RWPE1 (cell line): Measurements from ENCODE around the gene KCTD15.

Source experiments
- CTCF ChIA-PET: fragments of 350-600 bp; sonication (Branson Sonifier 250); formaldehyde crosslinking; extraction: SDS; loops from one replicate; lab custom pipeline; 2021; lab: Yijun Ruan, JAX
- POLR2A ChIA-PET: fragments of 400-600 bp; formaldehyde crosslinking; extraction: SDS; loops from one replicate; lab custom pipeline; 2020; ENCODE audit warnings: antibody characterized with exemption; ENCODE audit not compliant: low non-redundant PET; lab: Yijun Ruan, JAX
- DNase-seq: peaks from one replicate; pipeline ENCODE4 v3.0.0; 2012; ENCODE audit warnings: low spot score
- H3K27ac ChIP-seq: fragments of 450-650 bp; 2 replicates; pipeline ENCODE4 v1.5.1; 2017
- CTCF ChIP-seq: fragments of 450-650 bp; conservative IDR thresholded peaks from 2 replicates; pipeline ENCODE4 v1.5.1; 2017; ENCODE audit warnings: low read depth, mild to moderate bottlenecking

Gene KCTD15

GRCh38 chr19:33861950-33862349, 65.3 kb downstream of the KCTD15 start:
- no peak for DNase-seq
- CTCF ChIA-PET = no interaction called here
- no peak overlapping the region for H3K27ac ChIP-seq
- no peak for TF ChIP-seq CTCF
- POLR2A ChIA-PET = no interaction called here

DNA sequence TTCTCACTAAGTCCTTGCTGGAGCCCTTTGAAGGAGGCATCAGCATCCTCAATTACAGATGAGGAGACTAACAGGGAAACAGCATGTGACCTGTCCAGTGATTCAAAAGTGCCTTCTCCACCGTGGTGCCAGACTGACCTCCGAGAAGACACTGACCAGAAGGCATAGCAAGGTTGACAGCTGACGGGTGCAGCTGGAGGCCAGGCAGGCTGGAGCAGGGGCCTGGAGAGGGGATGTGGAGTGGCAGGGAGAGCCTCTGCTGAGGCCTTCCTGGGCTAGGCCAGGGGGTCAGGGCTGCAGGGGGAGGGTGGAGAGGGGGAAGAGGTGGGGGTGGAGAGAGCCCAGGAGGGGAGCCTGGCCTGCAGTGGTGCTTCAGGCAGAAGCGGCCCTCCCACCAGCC, 66.3 kb downstream of the KCTD15 start:
- ChIA-PET CTCF (interaction anchor here (0.6 kb wide), 1 partner anchor 743 kb away, joined by 3 read pairs; no protein-coding TSS in a partner anchor), POLR2A (no interaction called here)
- H3K27ac ChIP-seq = no peak overlapping the region
- TF ChIP-seq CTCF = no peak
- DNase-seq = no peak

DNA sequence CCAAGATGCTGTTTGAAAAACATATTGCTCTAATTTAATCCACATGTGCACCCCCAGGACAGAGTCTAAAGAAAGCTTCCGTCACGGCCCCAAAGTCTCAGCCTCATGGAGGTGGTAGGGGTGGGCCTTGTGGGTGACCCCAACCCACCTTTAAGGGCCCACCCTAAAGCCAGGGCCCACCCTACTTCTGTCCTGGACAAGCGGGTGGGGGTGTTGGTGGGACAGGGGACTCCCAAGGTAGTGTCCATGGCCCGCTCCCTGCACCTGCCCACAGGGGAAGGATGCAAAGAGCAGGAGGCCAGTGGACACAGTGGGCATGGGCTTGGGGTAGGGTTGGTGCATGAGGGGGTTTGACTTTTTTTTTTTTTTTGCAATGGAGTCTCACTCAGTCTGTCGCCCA, 66.8 kb downstream of the KCTD15 start:
- ChIA-PET CTCF (interaction anchor here (0.6 kb wide), 1 partner anchor 743 kb away, joined by 3 read pairs; no protein-coding TSS in a partner anchor), POLR2A (no interaction called here)
- no peak overlapping the region for H3K27ac ChIP-seq
- no peak for DNase-seq
- TF ChIP-seq CTCF = no peak

GRCh38 chr19:33864311-33864850, 67.7 kb downstream of the KCTD15 start:
- peak; percentile 29 for DNase-seq
- ChIA-PET CTCF (interaction anchor here (0.6 kb wide), 1 partner anchor 190 kb away, joined by 8 read pairs; no protein-coding TSS in a partner anchor), POLR2A (no interaction called here)
- TF ChIP-seq CTCF = no peak
- no peak overlapping the region for H3K27ac ChIP-seq

- DNase-seq = no peak
- no peak overlapping the region for H3K27ac ChIP-seq
- CTCF ChIA-PET = no interaction called here
- no peak for TF ChIP-seq CTCF
- POLR2A ChIA-PET = no interaction called here
These were observed 68.6 kb downstream of the KCTD15 start for GRCh38 chr19:33865306-33865705.
